ENCODE measurements around the gene KCNIP4. TPM values are rescaled to one million over a fixed set of nuclear protein-coding genes. Genes with fewer than 3 reads are reported as not detected.
"Not testable (repeated sequence)": the region's sequence is repeated elsewhere in the genome, so short reads cannot be mapped to it uniquely, and the experiment has no call there.

KCNIP4 gene
- total RNA-seq, 1 donor from 2014 or later = not detected

DNA sequence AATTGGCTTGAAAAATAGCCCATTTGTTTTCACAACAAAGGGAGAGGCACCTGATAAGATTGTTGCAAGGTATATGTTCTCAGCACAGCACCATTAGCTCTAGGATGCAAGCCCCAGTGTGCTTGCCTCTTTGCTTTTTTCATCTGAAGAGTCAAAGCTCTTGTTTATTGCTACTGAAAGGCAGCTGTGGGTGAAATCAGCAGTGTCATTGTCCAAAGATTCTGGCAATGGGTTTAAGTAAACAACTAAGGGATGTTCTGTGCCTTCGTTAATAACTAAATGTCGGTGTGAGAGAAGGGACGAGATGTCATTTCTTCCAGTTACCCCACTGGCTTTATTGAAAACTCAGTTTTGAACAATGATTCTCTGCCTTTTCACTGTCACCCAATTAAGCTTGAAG lies 567.7 kb downstream of the KCNIP4 start:
- intact Hi-C loops (cut with micrococcal nuclease) = no loop called here

DNA sequence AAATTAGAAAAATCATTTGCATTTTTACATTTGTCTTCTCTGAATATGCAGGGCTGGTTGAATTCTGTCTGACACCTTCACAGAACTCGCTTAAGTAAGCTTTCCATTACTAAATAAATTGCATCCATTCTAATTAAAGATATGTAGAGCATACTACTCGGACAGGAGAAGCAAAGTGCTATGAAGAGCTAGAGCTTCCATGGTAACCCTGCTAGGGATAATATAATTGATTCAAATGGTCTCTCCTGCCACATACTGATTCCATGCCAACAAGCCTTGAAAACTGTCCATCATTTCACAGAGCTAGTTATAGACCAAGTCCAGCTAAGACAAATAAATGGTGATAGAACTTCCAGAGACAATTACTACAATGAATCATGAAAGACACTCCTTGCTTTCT lies 571.5 kb downstream of the KCNIP4 start:
- intact Hi-C loops (cut with micrococcal nuclease) = no loop called here

DNA sequence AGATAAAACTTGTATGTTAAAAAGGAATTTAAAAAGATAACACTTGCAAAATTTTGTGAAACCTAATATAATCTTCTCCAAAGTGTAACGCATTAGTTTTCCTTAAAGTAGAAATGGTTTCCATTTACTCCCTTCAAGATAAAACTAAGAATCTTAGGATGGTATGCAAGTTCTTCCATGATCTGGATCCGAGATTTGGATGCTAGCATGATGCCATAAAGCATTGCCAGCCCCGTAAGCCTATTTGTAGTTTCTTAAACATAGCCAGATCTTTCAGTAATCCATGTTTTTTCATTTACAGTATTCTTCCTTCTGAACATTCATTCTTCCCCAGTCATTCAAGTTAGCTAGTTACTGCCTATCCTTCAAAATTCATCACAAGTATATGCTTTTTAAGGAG lies 572.4 kb downstream of the KCNIP4 start:
- intact Hi-C loops (cut with micrococcal nuclease) = no loop called here

DNA sequence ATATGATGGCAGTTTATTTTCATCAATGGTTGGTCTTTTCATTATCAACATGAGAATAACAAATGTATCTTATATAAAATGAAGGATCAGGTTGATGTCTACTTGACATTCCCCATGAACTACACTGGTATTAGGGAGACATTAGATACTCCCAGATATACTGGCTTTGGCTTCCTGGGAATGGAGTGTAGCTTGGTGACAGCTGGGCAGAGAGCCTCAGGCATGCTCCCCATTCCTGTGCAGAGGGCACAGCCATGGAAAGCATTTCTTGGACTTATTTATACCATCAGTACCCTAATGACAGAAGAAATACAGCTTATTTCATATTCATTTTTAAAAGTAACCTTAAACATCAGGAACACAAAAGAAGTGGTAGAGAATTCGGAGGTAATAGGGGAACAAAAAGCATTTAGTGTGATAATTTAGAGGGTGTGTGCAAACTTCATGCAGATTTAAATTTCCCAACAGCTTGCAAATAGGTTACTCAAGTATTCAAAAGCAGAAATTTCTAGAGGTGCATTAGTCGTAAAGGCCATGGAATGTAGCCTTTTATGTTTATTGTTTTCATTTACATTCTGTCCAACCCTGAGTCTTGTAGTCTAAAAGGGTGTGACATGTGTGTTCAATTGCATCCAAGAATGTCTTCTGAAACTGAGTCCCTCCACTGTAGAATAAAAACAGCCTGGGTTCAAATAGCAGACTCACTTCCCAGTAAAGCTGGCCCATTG lies 573.8 kb downstream of the KCNIP4 start:
- intact Hi-C loops (cut with micrococcal nuclease) = no loop called here

DNA sequence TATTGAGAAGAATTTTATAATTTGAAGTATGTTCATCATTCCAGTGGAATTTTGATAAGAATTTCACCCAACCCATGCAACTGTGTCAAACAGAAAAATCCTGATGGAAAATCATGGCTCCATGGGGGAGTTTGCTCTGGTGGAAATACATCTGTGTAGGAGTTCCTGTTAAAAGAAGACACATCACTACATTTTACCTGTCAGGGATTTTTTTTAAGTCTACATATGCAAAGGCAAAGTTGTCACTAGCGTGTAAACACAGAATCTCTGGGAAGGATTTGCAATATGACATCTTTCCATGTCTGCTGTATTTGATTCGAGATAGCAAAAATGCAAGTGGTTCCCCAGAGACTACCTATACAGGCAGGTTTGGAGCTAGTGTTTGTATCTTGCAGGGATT lies 581.0 kb downstream of the KCNIP4 start:
- intact Hi-C loops (cut with micrococcal nuclease) = no loop called here

DNA sequence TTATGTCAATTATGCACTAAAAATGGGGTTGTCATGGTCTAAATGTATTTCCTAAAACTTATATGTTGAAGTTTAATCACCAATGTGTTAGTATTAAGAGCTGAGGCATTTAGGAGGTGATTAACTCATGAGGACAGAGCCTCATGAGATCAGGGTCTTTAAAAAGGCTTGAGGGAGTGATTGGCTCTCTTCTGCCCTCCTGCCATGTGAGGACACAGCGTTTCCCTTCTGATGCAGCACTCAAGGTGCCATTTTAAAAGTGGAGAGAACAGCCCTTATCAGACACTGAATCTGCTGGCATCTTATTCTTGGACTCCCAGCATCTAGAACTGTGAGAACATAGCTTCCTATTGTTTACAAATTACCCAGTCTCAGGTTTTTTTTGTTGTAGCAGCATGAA lies 581.7 kb downstream of the KCNIP4 start:
- intact Hi-C loops (cut with micrococcal nuclease) = no loop called here

DNA sequence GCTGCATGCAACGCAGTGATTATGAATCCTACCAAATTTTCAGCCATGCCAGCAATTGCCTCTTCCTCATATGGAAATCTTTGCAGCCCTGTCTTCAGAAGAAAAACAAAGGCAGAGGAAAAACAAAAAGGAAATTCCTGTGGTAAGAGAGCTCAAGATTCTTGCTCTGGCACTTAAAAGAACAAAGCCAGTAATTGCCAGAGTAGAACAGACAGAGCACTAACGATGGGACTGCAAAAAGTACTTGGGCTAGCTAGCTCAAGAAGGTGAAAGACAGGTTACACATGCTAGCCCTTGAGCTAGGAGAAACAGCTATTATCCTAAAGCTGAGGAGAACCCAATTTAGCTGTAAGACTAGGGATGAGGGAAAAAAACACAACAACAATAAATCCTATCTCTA lies 582.3 kb downstream of the KCNIP4 start:
- intact Hi-C loops (cut with micrococcal nuclease) = no loop called here

DNA sequence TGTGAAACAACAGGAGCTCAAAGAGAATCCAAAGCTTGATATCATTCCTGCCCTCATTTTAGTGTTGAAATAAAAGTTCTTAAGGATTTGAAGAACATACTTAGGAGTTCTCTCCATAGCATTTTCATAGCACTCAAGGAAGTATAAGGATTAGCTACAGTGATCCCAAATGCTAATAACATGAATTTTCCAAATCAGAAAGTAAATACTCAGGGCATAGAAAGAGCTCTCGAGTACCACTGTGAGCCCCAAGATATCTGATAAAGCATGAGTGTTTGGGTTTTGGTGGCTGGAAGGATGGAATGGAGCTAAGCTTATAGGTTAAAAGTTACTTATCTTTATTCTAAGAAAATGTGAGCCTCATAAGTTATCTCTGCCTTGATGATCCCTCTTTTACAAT lies 584.9 kb downstream of the KCNIP4 start:
- intact Hi-C loops (cut with micrococcal nuclease) = no loop called here

DNA sequence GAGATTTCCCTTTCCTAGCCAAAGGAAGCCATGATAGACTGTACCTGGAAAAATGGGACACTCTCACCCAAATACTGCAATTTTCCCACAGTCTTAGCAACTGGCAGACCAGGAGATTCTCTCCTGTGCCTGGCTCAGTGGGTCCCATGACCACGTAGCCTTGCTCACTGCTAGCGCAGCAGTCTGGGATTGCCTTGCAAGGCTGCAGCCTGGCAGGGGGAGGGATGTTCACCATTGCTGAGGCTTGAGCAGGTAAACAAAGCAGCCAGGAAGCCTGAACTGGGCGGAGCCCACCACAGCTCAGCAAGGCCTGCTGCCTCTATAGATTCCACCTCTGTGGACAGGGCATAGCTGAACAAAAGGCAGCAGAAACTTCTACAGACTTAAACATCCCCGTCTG lies 596.2 kb downstream of the KCNIP4 start:
- intact Hi-C loops (cut with micrococcal nuclease) = not testable (repeated sequence)

DNA sequence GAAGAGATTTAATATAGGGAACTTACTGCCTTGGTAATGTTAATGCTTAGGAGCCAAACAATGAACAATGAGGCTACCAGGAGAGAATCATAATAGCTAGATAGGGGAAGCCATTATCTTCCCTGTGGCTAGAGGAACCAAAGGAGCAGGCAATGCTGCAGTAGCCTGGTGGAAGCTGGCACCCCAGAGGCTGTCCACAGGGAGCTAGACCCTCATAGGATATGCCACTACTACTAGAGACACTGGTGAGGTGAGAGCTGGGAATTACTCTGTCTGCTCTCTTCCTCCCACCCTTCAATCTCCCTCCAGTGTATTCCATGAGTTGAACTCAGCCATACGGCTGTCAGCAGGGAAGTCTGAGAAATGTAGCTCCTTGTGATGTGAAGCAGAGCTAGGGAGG lies 601.4 kb downstream of the KCNIP4 start:
- intact Hi-C loops (cut with micrococcal nuclease) = no loop called here

DNA sequence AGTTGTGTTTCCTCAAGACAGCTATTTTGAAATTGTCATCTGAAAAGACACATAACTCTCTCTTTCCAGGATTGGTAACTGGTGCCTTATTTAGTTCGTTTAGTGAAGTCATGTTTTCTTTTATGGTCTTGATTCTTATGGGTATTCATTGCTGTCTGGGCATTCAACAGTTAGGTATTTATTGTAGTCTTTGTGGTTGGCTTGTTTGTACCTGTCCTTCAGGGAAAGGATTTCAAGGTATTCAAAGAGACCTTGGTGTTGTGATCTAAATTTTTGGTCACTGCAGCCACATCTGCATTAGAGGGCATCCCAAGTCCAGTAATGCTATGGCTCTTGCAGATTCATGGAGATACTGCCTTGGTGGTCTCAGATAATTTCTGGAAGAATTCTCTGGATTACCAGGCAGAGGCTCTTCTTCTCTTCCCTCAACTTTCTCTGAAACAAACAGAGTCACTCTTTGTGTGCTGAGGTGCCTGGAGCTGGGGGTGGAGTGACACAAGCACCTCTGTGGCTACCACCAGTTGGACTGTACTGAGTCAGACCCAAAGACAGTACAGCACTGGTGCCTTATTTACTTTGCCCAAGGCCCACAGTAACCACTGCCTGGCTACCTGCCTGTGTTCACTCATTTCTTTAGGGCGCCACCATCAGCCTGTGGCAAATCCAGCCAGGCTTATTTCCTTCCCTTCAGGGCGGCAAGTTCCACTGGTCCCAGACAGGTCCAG lies 620.4 kb downstream of the KCNIP4 start:
- intact Hi-C loops (cut with micrococcal nuclease) = no loop called here

DNA sequence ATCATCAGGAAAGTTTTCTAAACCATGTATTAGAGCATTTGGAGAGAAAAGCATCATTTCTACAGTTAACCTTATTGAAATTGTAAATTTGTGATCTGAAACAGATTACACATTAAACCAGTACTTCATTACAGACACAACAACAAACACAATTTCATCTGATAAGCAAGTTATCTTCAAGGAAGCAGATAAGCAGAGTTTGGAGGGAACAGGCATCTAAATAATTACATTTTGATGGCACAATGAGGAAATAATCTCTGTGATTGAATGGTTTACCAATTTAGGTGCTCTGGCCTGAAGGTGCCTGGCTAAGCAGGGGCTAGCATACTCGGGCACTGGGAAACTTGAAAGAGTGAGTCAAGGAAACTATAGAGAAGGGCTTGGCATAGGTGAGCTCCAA lies 628.5 kb downstream of the KCNIP4 start:
- intact Hi-C loops (cut with micrococcal nuclease) = no loop called here

DNA sequence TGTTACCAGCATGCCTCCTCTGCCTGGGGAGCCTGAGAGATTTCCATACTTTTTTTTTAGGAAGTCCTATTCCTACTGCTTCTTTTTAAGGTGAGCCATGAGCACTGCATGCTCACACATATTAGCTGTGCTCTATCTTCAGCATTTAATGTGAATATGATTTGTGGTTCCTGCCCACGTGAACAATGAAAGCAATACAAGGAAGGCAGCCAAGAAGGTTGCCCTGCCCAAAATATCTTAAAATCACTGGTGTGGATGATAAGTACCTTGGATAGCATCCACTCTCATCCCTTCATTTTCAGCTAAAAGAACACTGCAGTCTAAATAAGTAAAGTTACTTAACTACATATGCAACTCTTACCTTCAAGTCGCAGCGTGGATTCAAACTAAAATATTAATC lies 640.9 kb downstream of the KCNIP4 start:
- intact Hi-C loops (cut with micrococcal nuclease) = no loop called here

DNA sequence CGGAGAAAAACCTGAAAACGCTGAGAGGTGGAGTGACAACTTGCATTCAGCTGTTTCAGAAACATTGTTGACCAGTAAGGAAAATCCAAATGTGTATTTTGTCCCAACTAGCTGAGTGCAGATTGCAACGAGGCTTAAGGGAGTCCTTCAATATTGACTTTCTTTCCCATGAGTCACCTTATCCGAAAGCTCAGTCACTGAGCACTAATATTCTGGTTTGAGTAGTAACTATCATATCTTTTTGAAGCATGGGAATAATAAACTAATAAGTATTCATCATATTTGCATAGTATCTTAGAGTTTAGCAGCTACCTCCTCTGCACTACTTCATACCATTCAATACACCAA lies 644.1 kb downstream of the KCNIP4 start:
- intact Hi-C loops (cut with micrococcal nuclease) = no loop called here

DNA sequence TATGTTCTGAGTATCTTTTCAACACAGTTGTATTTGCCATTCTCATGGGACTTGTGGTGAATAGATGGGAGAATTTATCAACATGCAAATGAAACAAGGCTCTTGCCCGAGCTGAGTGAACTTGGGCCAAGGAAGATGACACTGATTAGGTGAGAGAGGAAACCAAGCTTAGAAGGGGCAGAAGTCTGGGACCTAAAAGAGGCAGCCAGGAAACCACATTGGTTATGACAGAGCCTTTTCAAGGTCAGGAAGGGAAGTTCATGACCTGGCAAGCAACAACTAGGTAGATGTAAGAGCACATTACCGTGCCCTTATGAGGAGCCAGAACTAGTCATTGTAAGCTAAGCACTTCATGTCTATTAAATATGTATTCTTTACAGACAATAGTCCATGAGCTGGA lies 658.0 kb downstream of the KCNIP4 start:
- intact Hi-C loops (cut with micrococcal nuclease) = no loop called here

DNA sequence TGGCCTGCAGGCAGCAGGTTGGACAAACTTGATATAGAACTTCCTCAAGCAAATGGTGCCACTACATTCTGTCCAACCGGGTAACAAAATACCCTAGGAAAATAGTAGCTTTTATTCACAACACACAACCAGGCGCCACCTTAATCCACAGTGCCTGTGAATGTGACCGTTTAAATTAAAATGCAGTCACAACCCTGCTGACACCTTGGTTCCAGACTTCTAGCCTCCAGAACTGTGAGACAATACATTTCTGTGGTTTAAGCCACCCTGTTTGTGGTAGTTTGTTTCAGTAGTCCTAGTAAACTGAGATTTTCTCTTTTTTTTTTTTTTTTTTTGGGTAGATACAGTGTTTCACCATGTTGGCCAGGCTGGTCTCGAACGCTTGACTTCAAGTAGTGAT lies 672.5 kb downstream of the KCNIP4 start:
- intact Hi-C loops (cut with micrococcal nuclease) = no loop called here

DNA sequence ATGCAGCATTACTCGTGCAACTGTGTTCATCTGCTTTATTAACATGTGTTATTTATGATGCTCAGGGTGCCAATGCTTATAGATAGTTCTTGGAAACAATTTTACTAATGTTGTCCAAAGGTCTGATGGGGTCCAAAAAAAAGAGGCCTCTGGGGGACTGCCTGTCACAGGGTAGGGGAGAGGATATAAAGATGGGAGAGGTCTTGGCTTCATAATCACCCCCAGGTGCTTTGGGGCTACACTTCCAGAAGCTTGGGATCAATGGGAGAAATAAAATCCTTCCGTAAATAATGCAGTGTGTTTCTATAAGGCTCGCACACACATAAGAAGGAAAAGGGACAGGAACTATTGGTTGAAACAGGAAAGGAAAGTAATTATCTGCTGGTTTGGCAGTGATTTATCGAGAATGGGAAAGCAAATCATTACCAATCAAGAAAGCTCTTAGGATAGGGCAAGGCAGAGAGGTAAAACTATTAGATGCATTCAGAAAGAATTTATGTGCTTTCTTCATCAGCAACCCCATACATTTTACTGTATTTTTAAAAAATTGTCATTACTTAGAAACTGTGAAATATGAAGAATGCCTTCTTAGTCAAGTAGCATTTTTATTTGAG lies 677.0 kb downstream of the KCNIP4 start:
- intact Hi-C loops (cut with micrococcal nuclease) = no loop called here

DNA sequence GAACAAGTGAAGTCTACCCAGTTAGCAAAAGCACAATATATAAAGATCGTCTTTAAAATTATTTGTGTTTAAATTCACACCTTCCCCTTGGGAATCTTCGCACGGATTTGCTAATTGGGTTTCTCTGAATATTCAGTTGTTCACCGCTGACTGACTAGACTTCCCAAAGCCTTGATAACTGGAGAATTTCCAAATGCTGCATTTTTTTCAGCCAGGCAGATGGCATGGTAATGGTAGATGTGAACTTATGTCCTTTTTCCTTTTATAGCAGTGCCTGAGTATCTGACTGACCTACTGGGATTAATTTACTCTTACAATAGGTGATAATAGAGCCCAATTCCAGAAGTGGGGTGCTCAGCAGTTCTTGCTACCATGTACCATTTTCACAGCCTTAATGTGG lies 700.2 kb downstream of the KCNIP4 start:
- intact Hi-C loops (cut with micrococcal nuclease) = no loop called here

DNA sequence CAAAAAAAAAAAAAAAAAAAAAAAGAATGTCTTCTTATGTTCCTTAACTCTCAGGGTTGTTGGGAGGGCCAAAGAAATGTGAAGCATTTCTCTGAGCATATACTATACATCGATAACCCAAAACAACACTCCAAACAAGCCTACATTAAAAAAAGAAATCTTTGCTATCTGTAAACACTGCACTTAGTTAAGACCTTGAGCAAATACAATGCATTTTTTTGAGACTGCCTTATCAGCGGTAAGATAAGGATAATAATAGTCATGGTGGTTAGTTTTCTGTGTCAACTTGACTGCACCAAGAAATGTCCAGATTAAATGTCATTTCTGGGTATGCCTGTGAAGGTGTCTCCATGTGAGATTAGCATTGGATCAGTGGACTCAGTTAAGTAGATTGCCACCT lies 706.4 kb downstream of the KCNIP4 start:
- intact Hi-C loops (cut with micrococcal nuclease) = no loop called here

DNA sequence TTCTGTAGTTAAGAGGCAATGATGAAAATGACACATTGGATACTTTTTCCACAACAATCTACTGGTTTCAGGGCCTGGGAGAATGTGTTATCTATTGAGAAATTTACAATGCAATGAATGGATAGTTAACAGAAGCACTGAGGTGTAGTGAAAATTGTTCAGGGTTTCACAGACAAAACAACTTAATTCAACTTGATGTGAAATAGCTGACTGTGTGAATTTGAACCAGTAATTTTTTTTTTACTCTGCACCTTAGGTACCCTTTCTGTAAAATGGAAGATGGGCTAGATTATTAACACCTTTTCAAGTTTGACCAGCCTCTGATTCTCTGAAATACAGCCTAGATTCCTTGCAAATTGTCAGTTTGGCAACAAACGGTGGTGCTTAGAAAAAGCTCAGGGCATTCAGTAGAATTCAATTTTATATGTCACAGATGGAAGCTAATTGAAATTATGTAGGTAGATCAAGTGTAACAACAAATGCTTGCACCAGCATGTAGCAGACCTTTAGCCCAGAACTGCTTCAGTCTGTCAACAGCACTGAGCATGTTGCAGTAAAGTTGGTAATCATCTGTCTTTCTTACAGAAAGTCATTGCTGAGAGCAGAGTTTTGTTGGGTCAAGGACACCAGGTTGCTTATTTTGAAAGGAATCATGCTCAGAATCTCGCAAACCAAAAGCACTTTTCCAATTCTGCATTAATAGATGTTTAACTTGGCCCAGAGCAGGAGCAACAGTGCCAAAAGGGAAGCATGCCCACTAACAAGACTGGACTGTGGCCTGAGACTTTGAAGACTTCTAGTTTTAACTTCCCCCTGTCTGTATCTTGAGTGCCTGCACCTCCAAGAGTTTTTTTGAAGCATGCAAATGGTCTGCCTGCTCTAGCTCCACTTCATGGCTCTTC lies 721.7 kb downstream of the KCNIP4 start:
- intact Hi-C loops (cut with micrococcal nuclease) = no loop called here

DNA sequence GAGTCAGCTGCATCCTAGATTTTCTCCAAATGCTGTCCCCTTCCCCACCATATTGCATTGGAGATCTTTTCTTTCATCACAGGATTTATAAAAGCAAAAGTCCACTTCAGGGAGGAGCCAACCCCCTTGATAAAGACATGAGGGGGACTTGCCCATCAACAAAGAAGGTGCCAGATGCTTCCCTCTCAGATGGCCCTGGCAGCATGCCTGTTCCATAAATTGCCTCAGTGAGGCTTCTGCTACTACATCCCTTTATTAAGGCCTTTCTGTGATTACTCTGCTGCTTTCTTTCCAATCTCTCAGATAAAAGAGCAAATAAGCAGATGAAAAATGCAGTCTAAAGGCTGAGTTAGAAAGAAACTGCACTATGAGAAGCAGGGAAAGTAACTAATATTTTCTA lies 736.7 kb downstream of the KCNIP4 start:
- intact Hi-C loops (cut with micrococcal nuclease) = no loop called here

DNA sequence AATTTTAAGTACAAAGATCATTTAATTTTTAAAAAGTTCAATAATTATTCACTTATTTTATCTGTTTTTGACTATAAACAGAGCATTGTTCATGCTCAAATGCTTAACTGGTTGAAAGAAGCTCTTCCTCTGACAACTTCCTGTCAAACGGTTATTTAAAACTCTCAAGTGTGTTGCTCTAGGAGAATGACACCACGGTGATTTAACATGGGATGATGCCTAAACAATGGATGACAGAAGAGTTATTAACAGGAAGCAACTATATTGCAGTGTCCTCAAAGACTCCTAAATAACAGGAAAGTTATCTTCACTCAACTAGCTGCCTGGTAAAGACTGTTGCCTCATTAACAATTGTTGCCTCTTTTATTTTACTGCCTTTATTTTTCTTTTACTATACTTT lies 738.7 kb downstream of the KCNIP4 start:
- intact Hi-C loops (cut with micrococcal nuclease) = no loop called here

Measured in T-helper 2 cell treated with Interferon-gamma antibody and Interleukin-4, amounts not matched to agents 100 ng/mL and 5 ng/mL, for 36 hours (primary cell).